GM20431 (cell line): ENCODE measurements around the gene SLC2A4.

Source experiments
- in situ Hi-C: fragments of 300-500 bp; cut with MseI, MboI; formaldehyde crosslinking; loops from one replicate; pipeline ENCODE4 v1.15.0; 2020; ENCODE audit warnings: low sequenced_read_pairs; ENCODE audit not compliant: unreplicated experiment

SLC2A4 gene

DNA sequence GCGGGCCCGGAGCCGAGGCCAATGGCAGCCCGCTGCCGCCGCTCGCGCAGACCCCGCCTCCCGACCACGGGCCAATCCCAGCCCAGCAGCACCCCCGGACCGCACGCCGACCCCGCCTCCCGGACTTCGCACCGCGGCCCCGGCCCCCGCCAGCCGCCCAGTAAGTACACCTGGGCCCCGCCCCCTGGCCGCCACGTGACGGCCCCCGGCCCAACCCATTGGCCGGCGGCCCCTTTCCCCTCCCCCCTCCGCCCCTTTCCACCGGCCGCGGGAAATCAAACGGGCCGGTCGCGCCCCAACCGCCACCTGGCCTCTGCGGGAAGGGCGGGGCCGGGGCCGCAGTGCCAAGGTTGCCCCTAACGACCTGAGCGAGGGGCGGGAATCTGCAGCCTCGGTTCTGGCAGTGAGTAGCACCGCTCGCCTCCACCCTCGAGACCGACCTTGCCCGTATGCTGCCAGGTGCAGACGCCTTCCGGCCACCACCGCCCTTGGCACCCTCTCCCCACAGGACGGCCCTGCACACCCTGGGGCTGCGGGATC, 13.2 kb downstream of the SLC2A4 start, which contains the start of gene YBX2:
YBX2 (minus strand) TSS at position 26 of the 540 bp plus-strand sequence. CDS start 139 bp downstream, outside the sequence.
- in situ Hi-C loops = loop anchor here (25.0 kb wide), 1 partner anchor 232 kb away; no protein-coding TSS in a partner anchor

DNA sequence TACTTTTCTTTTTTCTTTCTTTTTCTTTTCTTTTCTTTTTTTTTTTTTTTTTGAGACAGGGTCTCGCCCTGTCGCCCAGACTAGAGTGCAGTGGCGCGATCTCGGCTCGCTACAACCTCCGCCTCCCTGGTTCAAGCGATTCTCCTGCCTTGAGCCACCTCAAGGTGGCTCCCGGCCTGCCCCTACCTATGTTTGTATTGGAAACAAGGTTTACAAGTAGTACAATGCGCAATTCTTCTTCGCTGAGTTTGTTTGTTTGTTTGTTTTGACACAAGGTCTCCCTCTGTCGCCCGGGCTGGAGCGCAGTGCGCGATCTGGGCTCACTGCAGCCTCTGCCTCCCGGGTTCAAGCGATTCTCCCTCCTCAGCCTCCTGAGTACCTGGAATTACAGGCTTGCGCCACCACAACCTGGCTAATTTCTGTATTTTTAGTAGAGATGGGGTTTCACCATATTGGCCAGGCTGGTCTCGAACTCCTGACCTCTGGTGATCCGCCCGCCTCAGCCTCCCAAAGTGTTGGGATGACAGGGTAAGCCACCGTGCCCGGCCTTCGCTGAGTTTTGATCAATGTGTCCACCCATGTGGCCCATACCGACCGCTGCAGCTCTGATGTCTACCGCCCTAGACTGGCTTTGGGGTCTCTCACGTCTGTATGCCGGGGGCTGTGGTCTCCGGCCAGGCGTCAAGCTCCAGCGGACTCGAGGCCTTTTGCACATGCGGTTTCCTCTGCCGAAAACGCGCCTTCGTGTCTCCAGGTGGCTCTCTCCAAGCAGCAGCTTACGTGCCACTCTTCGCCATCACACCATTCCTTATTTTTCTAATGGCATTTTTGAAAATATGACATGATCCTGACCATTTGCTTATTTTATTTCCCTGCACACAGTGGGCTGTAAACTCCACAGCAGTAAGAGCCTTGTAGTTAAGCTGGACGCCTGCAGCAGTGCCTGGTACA, 14.0 kb downstream of the SLC2A4 start:
- in situ Hi-C loops = loop anchor here (25.0 kb wide), 1 partner anchor 233 kb away; no protein-coding TSS in a partner anchor

DNA sequence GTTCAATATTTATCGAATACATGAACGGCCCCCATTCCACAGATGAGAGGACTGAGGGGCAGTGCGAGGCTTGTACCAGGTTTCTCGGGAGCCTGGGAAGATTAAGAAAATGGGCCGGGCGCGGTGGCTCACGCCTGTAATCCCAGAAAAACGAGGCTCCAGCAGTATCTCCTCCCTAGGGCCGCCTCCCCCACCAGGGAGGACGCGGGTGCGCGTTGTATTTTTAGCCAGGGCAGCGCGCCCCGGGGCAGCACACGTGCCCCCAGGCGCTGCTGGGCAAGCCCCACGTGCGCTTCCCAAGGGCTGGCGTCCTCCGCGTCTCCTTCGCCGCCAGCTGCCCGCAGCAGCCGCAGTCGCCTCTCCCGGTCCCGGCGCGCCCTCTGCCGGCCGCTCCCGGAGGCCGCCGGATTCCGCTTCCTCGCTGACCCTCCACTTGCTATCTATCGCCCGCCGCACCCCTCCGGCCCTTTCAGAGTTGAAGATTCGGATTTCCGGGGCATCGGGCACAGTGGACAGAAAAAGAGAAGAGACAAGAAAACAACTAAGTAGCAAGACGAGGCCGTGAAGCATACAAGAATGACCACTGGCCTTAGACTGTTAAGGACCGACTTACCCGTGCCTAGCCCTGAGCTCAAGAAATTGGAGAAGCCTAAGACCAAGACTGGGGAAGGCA, 14.8 kb downstream of the SLC2A4 start:
- in situ Hi-C loops = loop anchor here (25.0 kb wide), 1 partner anchor 234 kb away; no protein-coding TSS in a partner anchor

DNA sequence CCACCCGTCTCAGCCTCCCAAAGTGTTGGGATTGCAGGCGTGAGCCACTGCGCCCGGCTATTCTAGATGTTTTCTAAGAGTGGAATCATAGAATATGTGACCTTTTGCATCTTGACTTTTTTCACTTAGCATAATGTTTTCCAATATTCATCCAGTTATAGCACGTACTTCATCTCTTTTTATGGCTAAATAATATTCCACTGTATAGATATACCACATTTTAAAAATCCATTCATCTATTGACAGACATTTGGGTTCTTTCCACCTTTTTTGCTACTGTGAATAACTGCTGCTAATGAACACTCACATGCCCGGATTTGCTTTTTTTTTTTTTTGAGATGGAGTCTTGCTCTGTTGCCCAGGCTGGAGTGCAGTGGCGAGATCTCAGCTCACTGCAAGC, 22.7 kb downstream of the SLC2A4 start:
- in situ Hi-C loops = no loop called here

DNA sequence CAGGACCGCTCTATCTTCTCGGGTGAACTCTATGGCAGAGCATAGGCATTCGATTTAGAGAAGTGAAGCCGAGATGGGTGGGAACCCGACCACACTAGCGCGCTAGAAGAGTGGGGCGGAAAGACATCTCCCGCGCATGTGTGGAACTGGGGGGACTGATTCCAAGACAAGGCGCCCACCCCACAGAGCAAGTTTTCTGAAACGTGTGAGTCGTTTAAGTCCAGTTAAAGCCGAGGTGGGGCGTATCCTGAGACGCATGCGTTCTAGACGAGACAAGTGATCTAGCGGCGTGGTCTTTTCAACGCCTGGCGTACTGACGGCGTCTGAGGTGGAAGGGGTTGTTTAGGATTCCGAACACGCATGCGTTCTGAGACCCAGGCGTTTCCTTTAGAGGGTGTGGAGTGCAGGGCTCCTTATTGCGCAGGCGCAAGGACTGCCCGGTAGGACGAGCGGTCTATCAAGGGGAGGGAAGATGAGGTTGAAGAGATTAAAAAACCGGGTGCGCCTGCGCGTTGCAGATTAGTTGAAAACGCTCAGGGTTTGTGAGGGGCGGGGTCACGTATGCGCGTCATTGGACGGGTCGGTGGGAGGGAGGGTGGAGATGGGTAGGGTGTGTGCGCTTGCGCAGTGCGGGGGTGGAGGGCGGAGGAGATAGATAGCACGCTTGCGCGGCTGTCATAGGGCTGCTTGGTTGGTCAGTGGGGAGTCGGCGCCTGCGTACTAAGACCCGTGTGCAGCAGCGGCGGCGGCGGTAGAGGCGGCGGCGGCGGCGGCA, 25.6 kb downstream of the SLC2A4 start, which contains the start of gene EIF5A:
EIF5A (plus strand) TSS at position 718 of the 775 bp plus-strand sequence. CDS start 2,008 bp downstream, outside the sequence.
- in situ Hi-C loops = no loop called here

DNA sequence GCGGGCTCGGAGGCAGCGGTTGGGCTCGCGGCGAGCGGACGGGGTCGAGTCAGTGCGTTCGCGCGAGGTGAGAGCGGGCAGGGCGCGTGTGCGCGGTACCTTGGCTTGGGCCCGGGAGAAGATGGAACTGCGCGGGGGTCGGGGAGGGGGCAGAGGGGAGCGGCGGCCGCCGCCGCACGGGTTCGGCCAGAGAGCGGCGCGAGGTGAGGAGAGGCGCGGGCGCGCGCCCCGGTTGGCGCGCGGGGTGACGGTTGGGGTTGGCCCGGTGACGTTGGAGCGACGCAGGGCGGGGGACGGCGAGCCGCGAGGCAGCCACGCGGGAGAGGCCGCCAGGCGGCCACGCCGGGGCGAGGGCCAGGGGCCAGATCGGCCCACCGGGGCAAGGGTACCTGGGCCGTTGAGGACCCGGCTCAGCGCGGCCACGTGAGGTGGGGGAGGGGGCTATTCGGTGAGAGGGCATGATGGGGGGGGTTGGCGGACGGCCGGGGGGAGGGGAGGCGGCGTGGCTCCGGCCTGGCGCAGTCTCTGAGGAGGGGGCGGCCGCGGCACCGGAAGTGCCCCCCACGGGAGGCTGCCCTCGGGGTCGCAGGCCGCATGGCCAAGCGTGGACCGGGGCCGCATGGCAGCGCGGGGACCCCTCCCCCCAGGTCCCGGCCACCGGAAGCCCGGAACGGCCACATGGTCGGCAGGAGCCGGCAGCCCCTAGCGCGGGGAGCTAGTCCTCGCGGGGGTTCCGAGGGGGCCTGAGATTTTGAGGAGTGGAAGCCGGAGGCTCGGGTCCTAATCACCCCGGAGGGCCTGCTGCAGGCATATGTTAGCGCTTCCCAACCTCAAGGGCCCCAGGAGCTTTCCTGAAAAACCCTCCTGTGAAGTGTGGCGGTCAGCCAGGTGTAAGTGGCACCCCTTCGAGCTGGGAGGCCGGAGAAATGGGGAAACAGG, 26.4 kb downstream of the SLC2A4 start:
- in situ Hi-C loops = no loop called here

DNA sequence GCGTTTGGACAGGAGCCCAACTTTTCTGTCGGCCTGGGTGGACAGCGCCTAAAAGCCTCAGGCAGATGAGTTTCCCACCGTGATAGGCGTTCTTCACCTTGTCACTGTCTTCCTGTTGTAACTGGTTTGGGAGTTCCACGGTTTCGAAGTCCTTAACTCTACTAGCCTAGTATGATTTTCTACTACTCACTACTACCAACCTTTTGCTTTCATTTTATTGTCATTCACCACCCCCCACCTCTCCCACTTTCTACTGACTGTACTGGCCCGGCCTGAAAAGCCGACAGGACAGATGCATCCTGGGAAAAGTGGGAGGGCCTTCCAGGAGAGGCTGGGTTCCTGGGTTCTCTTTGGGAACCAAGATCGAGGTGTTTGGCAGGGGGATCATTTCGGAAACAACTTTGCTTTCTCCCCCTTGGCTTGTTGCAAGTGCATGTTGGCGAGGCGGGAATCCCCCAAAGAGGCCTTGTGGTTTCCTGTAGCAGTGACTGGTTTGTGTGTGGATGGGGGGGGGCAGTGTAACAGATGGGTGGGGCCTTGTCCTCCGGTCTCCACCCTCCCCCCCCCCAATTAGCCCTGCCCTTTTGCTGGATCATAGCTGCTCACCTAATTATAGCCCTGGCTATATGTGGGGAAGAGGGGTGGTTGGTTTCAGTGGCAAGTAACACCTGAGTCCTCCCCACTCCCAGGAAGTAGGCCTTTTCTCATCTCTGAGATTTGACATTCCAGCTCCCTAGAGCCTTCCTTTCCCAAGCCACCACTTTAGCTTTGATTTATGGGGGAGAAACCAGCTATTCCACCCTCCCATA, 27.3 kb downstream of the SLC2A4 start:
- in situ Hi-C loops = no loop called here

DNA sequence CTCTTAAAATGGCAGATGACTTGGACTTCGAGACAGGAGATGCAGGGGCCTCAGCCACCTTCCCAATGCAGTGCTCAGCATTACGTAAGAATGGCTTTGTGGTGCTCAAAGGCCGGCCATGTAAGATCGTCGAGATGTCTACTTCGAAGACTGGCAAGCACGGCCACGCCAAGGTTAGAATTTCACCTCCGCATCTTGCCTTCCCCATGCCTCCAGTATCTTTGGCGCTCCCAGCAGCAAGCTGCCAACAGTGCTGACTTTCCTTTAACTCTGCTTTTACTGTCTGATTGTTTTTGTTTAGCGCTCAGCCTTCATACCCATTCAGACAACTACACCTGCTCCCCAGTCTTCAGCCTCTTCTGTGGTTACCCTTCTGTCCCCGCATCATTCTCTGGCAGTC, 28.1 kb downstream of the SLC2A4 start:
- in situ Hi-C loops = no loop called here

DNA sequence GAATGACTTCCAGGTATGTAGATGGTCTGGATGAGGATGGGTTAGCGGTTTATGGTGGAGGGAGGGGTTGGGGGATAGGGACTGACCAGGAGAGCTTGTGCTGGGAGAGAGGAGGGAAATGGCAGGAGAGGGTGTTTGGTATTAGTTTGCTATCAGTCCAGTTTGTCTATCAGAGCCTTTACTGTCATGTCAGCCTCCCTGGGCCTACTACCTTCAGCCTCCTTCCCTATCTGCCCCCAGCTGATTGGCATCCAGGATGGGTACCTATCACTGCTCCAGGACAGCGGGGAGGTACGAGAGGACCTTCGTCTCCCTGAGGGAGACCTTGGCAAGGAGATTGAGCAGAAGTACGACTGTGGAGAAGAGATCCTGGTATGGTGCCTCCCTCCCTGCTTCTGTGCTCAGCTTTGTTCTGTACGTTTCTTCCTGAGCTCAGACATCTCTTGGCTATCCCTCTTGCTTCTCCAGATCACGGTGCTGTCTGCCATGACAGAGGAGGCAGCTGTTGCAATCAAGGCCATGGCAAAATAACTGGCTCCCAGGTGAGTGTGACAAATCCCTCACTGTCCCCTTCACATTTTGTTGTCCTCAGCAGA, 29.7 kb downstream of the SLC2A4 start:
- in situ Hi-C loops = no loop called here

DNA sequence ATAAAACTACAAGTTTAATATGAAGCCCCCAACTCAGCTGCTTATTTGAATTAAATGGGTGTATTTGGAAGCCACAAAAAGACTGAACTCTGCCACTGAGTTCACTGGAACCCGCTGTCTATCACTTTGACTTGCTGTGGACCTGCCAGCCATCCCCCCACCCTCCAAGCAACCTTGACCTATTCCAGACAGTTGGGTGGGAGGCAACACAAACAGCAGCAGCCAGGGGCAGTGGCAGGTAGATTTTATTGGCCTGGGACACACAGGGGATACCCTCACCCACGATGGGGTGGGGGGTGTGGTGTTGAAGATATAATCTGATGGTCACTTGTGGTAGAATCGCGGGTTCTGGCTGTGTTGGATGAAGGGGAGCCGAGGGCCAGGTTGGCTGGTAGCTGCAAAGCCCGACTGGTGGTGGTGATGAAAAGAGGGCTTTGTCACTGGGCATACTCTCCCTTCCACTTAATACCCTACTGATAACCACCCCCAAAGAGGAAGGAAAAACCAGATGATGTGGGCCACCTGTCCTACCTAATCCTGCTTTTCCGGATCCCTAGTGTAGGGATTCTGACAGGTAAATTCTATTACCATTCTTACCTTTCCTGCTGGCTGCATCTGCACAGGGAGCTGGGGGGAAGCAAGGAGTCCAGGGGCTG, 31.0 kb downstream of the SLC2A4 start:
- in situ Hi-C loops = no loop called here

DNA sequence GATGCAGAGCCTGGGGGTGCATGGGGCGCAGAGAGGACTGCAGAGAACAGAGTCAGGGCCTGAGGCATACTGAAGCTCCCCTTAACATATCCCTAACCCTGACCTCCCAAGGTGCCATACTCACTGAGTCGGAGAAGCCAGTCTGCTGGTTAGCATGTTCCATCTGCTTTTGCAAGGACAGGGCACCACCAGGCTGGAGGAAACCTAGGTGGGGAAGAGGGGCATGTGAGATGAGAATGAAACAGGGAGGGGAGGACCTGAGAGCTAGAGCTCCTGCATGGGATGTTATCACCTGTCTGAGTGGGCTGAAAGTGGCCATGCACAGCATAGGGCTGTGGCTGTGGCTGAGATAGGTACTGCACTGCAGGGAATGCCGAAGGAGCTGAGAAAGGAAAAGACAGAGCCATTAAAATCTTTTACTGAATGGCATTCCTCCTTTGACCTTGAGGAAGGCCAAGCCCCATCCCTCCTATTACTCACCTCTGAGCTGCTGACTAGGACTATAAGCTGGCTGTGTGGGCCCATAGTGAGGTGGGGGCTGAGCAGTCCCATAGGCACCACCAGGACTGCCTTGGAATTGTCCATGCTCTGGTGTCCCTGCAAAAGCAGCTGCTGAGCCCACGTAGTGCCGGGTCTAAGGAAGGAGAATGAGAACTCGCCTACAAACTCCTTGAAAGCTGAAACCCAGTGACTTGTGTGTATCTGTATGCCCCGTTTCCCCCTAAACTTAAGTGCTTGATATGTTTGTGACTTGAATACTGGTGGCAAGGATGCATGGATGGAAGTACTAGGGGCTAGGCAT, 31.8 kb downstream of the SLC2A4 start:
- in situ Hi-C loops = no loop called here

DNA sequence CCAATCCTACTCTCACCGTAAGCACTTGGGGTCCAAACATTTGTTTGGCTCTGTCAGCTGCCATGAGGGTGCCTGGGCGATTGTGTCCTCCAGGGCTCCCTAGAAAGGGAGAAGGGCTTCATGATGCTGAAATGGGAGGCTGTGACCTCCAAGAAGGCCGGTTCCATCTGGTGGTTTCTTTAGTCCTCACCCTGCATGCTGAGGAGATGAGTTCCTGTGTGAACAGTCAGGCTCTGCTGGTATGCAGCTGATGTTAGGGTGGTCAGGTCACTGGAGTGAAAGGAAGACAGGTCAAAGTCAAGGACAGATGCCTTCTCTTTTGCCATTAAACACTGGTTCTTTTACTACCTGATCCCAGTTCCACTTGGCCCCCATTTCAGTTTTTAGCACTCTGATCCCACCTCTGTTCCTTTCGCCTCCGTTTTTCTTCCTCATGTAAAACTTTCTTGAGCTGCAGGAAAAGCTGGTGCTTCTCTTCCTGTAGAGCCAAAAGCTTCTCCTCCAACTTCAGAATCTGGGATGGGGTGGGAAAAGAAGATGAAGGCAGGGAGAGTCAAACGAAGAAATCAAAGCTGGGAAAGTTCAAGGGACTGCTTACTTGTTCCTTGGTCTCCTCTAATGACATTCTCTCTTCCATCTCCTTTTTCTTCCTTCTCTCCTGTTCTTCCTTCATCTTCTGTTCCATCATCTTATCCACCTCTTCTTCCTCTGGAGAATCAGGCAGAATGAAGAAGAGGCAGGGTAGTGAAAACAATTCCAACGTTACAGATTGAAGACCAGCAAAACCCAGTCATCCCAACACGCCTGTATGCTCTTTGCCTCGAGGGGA, 32.6 kb downstream of the SLC2A4 start:
- in situ Hi-C loops = no loop called here

DNA sequence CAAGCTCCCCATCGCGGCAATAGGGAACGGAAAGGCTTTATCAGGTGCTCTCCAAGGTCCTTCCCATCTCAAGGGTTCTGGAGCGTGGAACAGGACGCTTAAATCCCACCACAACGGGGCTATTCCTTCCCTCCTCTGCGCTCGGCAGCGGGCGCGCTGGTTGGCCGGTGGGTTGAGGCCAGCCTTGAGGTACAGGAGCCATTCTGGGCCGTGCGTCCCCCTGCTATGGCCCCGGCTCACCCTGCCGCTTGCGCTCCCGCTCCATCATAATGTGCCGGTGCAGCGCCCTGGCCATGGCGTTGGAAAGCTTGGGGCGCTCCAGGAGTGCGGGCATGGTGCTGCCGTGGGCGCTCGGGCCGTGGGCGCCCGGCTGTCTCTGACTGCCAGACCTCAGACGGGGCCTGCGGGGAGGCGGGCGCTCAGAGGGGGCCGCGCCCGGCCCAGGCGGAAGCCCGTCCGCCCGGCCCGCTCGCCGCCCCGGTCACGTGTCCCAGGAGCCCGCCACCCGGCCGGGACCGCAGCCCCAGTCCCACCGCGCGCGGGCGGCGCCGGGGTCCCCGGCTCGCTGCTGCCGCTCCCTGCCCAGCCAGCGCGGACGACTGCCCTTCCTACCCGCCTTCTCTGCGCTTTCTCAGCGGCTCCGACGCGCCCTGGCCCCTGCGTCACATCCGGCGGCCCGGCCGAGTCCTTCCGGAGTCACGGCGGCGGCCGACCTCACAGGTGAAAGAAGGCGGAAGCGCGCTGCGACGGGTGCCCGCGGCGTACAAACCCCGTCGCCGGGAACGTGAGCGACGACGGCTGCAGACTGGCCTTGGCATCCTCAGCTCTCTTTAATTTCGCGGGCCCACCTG, 33.4 kb downstream of the SLC2A4 start, which contains the start of gene GPS2:
GPS2 (minus strand) TSS at position 642 of the 851 bp plus-strand sequence; CDS start at position 334, 308 bp downstream.
- in situ Hi-C loops = no loop called here

DNA sequence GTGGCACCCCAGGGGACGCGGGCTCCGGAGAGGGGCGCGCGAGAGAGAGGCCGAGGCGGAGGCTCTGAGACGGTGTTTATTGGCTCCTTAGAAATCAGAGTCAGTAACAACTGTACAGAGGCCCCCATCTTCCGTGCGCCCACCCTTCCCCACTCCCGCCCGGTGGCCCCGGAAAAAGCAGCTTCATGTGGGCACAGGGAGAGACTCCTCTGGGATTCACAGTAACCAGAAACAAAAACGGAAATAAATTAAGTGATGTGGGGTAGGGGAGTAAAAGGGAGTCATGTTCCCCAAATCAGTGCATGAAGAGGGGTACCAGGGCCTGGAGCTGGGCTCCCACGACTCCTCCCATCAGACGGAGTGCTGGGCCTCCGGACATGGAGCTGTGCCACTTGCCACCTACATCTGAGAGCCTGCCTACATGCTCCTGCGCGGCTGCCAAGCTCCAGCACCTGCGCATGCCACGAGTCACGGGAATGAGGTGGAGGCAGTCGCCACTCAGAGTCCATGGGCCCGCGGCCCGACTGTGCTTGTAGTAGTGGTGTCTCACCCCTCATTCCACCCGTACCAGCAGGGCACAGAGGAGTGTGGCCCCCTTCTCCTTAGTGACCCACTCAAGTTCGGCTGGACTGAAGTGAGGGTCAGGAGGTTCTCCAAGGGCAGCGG, 34.2 kb downstream of the SLC2A4 start:
- in situ Hi-C loops = no loop called here
